ENCODE measurements around the gene PPP1R12C. TPM values are rescaled to one million over a fixed set of nuclear protein-coding genes. Genes with fewer than 3 reads are reported as not detected.
A peak's percentile ranks its signal among the peaks of the same experiment; 100 is the strongest.

Gene PPP1R12C
- total RNA-seq, 4 donors from 2014 or later: 101 to 350 (median 154) TPM

DNA sequence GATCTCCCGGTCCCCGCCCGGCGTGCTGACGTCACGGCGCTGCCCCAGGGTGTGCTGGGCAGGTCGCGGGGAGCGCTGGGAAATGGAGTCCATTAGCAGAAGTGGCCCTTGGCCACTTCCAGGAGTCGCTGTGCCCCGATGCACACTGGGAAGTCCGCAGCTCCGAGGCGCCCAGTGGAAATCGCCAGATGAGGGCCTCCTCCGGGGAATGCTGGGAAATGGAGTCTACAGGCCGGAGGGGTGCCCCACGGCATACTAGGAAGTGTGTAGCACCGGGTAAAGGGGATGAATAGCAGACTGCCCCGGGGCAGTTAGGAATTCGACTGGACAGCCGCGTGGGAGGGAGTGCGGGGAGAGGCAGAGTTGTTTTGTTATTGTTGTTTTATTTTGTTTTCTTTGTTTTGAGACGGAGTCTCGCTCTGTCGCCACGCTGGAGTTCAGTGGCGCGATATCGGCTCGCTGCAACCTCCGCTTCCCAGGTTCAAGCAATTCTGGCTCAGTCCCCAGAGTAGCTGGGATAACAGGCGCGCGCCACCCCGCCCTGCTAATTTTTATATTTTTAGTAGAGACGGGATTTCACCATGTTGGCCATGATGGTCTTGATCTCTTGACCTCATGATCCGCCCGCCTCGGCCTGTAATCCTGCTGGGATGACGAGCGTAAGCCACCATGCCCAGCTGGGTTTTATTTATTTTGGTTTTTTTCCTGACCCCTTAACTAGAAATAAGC, 390 bp upstream of the PPP1R12C start:
- peak overlapping the region; percentile 20 to 95 (median 80) for H3K4me3 ChIP-seq
- peak; percentile 99 for DNase-seq
- in situ Hi-C loops (cut with MboI; ENCODE audit: low pct_ligation_motif_present in 1 of 4, low pct_unique_long_range_greater_than_20kb in 1 of 4, low sequenced_read_pairs in 3 of 4): no loop called here
- peaks cover 4% of the 10 kb centered on the region for H3K27me3 ChIP-seq
- no peaks in the 10 kb centered on the region for H3K36me3 ChIP-seq
- peaks cover 24 to 44% (median 40%) of the 10 kb centered on the region in 4 donors for H3K4me1 ChIP-seq
- H3K27ac ChIP-seq: peak overlapping the region; percentile 92 to 96 (median 95)
- 1 to 6% methylated on average over 6 to 35 of the region's 44 CpGs for WGBS, 2 donors (ENCODE audit: low coverage in 1 of 2)
- no peaks in the 10 kb centered on the region for H3K9me3 ChIP-seq
- intact Hi-C loops (cut with DNase I; ENCODE audit: low total_unique reads): loop anchor here (10.0 kb wide), 1 partner anchor 487 kb away; the partner anchor contains the start of genes ZNF524 and ZNF865
- TF ChIP-seq POLR2AphosphoS5 (IDR thresholded peaks at IDR 0.05) (peak; percentile 74 to 85 (median 83)), POLR2A (IDR thresholded peaks at IDR 0.05) (no peak), EP300 (IDR thresholded peaks at IDR 0.05; ENCODE audit: low read depth) (no peak)
- TF ChIP-seq, protein P1, sequence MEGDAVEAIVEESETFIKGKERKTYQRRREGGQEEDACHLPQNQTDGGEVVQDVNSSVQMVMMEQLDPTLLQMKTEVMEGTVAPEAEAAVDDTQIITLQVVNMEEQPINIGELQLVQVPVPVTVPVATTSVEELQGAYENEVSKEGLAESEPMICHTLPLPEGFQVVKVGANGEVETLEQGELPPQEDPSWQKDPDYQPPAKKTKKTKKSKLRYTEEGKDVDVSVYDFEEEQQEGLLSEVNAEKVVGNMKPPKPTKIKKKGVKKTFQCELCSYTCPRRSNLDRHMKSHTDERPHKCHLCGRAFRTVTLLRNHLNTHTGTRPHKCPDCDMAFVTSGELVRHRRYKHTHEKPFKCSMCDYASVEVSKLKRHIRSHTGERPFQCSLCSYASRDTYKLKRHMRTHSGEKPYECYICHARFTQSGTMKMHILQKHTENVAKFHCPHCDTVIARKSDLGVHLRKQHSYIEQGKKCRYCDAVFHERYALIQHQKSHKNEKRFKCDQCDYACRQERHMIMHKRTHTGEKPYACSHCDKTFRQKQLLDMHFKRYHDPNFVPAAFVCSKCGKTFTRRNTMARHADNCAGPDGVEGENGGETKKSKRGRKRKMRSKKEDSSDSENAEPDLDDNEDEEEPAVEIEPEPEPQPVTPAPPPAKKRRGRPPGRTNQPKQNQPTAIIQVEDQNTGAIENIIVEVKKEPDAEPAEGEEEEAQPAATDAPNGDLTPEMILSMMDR (IDR thresholded peaks at IDR 0.05): peak in 2 of 5 experiments; percentile 25 to 26

GRCh38 chr19:55116232-55116858, 1.1 kb downstream of the PPP1R12C start:
- in situ Hi-C loops (cut with MboI; ENCODE audit: low pct_ligation_motif_present in 1 of 4, low pct_unique_long_range_greater_than_20kb in 1 of 4, low sequenced_read_pairs in 3 of 4) (no loop called here), intact Hi-C loops (cut with DNase I; ENCODE audit: low total_unique reads) (loop anchor here (10.0 kb wide), 1 partner anchor 488 kb away; the partner anchor contains the start of genes ZNF524 and ZNF865)
- H3K36me3 ChIP-seq: no peaks in the 10 kb centered on the region
- WGBS, 2 donors (ENCODE audit: low coverage in 1 of 2): 0 to 2% methylated on average over 2 to 25 of the region's 25 CpGs
- H3K4me3 ChIP-seq: peak overlapping the region; percentile 69 to 95 (median 80)
- no peaks in the 10 kb centered on the region for H3K9me3 ChIP-seq
- peak overlapping the region; percentile 92 to 96 (median 95) for H3K27ac ChIP-seq
- TF ChIP-seq POLR2AphosphoS5 (IDR thresholded peaks at IDR 0.05) (peak; percentile 56 to 79 (median 59)), EP300 (IDR thresholded peaks at IDR 0.05; ENCODE audit: low read depth) (no peak), POLR2A (IDR thresholded peaks at IDR 0.05) (peak; percentile 54)
- TF ChIP-seq, protein P1 (IDR thresholded peaks at IDR 0.05): no peak
- DNase-seq: peak; percentile 69
- no peaks in the 10 kb centered on the region for H3K27me3 ChIP-seq
- peaks cover 30 to 50% (median 45%) of the 10 kb centered on the region in 4 donors for H3K4me1 ChIP-seq

DNA sequence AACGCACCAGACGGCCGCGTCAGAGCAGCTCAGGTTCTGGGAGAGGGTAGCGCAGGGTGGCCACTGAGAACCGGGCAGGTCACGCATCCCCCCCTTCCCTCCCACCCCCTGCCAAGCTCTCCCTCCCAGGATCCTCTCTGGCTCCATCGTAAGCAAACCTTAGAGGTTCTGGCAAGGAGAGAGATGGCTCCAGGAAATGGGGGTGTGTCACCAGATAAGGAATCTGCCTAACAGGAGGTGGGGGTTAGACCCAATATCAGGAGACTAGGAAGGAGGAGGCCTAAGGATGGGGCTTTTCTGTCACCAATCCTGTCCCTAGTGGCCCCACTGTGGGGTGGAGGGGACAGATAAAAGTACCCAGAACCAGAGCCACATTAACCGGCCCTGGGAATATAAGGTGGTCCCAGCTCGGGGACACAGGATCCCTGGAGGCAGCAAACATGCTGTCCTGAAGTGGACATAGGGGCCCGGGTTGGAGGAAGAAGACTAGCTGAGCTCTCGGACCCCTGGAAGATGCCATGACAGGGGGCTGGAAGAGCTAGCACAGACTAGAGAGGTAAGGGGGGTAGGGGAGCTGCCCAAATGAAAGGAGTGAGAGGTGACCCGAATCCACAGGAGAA, 1.9 kb downstream of the PPP1R12C start:
- H3K9me3 ChIP-seq: no peaks in the 10 kb centered on the region
- WGBS, 2 donors (ENCODE audit: low coverage in 1 of 2): 46 to 63% methylated on average over 8 to 13 of the region's 13 CpGs
- TF ChIP-seq POLR2A (IDR thresholded peaks at IDR 0.05) (no peak), POLR2AphosphoS5 (IDR thresholded peaks at IDR 0.05) (no peak), EP300 (IDR thresholded peaks at IDR 0.05; ENCODE audit: low read depth) (no peak)
- TF ChIP-seq, protein P1 (IDR thresholded peaks at IDR 0.05): no peak
- no peak for DNase-seq
- peak overlapping the region; percentile 92 to 96 (median 95) for H3K27ac ChIP-seq
- H3K27me3 ChIP-seq: no peaks in the 10 kb centered on the region
- H3K36me3 ChIP-seq: no peaks in the 10 kb centered on the region
- peak overlapping the region in 3 of 4 donors; percentile 69 to 95 (median 90) for H3K4me3 ChIP-seq
- intact Hi-C loops (cut with DNase I; ENCODE audit: low total_unique reads) (loop anchor here (10.0 kb wide), 1 partner anchor 489 kb away; the partner anchor contains the start of genes ZNF524 and ZNF865), in situ Hi-C loops (cut with MboI; ENCODE audit: low pct_ligation_motif_present in 1 of 4, low pct_unique_long_range_greater_than_20kb in 1 of 4, low sequenced_read_pairs in 3 of 4) (no loop called here)
- peaks cover 30 to 50% (median 45%) of the 10 kb centered on the region in 4 donors for H3K4me1 ChIP-seq

Measured in transverse colon (tissue), 4 donors.